Measurements from ENCODE around the gene SLC30A9. TPM values are rescaled to one million over a fixed set of nuclear protein-coding genes. Genes with fewer than 3 reads are reported as not detected.

Gene SLC30A9
- total and polyA plus RNA-seq, 2 experiments from 2014 or later: 67.3 to 74.6 TPM

DNA sequence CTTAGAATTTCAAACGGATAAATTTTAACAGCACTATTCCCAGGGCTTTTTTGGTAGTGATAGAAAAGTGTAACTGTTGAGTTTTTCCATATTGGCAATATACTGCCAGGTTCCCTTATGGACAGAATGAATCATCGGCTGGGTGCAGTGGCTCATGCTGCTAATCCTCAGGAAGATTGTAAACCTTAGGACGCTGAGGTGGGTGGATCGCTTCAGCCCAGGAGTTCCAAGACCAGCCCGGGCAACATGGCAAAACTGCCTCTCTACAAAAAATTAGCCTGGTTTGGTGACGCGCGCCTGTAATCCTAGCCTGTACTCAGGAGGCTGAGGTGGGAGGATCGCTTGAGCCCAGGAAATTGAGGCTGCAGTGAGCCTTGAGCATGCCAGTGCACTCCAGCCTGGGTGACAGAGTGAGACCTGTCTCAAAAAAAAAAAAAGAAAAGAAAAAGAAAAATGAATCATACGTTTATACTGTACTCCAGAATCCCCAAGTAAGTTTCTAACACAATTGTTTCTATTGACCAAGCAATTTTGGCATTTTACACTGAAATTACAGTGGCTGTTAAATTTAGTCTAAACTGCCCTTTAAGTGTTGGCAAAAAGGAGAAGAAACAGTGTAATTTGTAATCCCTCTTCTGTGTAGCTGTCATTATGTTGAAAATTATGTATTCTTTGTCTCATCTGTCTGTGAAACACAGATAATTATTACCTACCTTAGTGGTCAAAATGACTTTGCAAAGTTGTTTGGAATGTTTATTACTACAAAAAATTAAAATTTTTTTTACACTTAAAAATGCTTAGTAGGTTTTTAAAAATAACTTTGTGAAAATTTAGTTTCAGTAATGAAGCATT lies 1.8 kb downstream of the SLC30A9 start:
- peaks cover 11% of the 10 kb centered on the region for H3K4me1 ChIP-seq (ENCODE audit: insufficient read depth)
- ATAC-seq (no peak), DNase-seq (ENCODE audit: low spot score) (no peak)
- Mint-ChIP-seq H3K4me1 (peaks cover 15% of the 10 kb centered on the region), H3K9me3 (no peaks in the 10 kb centered on the region), H3K27me3 (ENCODE audit: insufficient read depth, low read depth, poor library complexity) (peaks cover 2% of the 10 kb centered on the region), H3K27ac (no peak overlapping the region), H3K4me3 (peak overlapping the region; percentile 94), H3K36me3 (ENCODE audit: low read depth) (no peaks in the 10 kb centered on the region; the same call in 2 of the 3 replicates)
- H3K9me2 ChIP-seq (ENCODE audit: insufficient read depth): no peaks in the 10 kb centered on the region
- H3F3A ChIP-seq (replicated peaks; ENCODE audit: low read depth): no peaks in the 10 kb centered on the region
- peaks cover 18% of the 10 kb centered on the region; the same call in 1 of the 2 replicates for H4K20me1 ChIP-seq (replicated peaks; ENCODE audit: insufficient read depth)
- H3K4me2 ChIP-seq: peak overlapping the region; percentile 91
- H3K36me3 ChIP-seq (ENCODE audit: insufficient read depth): no peaks in the 10 kb centered on the region
- H3K4me3 ChIP-seq: peak overlapping the region; percentile 90
- no peak overlapping the region for H2AFZ ChIP-seq
- TF ChIP-seq, protein P1, sequence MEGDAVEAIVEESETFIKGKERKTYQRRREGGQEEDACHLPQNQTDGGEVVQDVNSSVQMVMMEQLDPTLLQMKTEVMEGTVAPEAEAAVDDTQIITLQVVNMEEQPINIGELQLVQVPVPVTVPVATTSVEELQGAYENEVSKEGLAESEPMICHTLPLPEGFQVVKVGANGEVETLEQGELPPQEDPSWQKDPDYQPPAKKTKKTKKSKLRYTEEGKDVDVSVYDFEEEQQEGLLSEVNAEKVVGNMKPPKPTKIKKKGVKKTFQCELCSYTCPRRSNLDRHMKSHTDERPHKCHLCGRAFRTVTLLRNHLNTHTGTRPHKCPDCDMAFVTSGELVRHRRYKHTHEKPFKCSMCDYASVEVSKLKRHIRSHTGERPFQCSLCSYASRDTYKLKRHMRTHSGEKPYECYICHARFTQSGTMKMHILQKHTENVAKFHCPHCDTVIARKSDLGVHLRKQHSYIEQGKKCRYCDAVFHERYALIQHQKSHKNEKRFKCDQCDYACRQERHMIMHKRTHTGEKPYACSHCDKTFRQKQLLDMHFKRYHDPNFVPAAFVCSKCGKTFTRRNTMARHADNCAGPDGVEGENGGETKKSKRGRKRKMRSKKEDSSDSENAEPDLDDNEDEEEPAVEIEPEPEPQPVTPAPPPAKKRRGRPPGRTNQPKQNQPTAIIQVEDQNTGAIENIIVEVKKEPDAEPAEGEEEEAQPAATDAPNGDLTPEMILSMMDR (conservative IDR thresholded peaks at IDR 0.05; ENCODE audit: low read depth in 2 of 2): no peak
- TF ChIP-seq ZNF462 (CRISPR knock-in tag; IDR thresholded peaks at IDR 0.05) (no peak), POLR2AphosphoS5 (IDR thresholded peaks at IDR 0.05; ENCODE audit: low read depth) (no peak), EZH2phosphoT487 (IDR thresholded peaks at IDR 0.05; ENCODE audit: unreplicated experiment) (no peak)
- no peaks in the 10 kb centered on the region for H3K27me3 ChIP-seq (ENCODE audit: insufficient read depth)
- H3K79me2 ChIP-seq (replicated peaks; ENCODE audit: insufficient read depth): peaks cover 67% of the 10 kb centered on the region
- H3K27ac ChIP-seq (ENCODE audit: low read depth): no peak overlapping the region

Data from GM23338 (cell line).